Uterus (tissue), 4 donors: ENCODE data around the gene DLGAP3. TPM values are rescaled to one million over a fixed set of nuclear protein-coding genes. Genes with fewer than 3 reads are reported as not detected.

ENCODE experiments used
- DNase-seq, 2 donors: peaks; one replicate each; pipeline ENCODE4 v3.0.0-alpha.2; 2019 to 2020
- H3K27ac ChIP-seq, 2 donors: fragments of 200-600 bp; sonication (generic); 1 replicate in 1 of 2; 2 replicates in 1 of 2; pipeline ENCODE4 v1.5.1; 2016 to 2018
- H3K27me3 ChIP-seq, 2 donors: fragments of 200-600 bp; sonication (generic); one replicate each; pipeline ENCODE4 v1.5.1; 2018 to 2019; ENCODE audit warnings: control low read depth in 1 of 2
- H3K36me3 ChIP-seq, 2 donors: fragments of 200-600 bp; sonication (generic); one replicate each; pipeline ENCODE4 v1.5.1; 2019; ENCODE audit warnings: control low read depth in 1 of 2
- H3K4me1 ChIP-seq, 2 donors: fragments of 200-600 bp; sonication (generic); one replicate each; pipeline ENCODE4 v1.5.1; 2018 to 2019; ENCODE audit warnings: control low read depth in 1 of 2
- H3K4me3 ChIP-seq, 2 donors: fragments of 200-600 bp; sonication (generic); 1 replicate in 1 of 2; 2 replicates in 1 of 2; pipeline ENCODE4 v1.5.1; 2018 to 2019; ENCODE audit warnings: mild to moderate bottlenecking in 1 of 2
- H3K9me3 ChIP-seq, 2 donors: fragments of 200-600 bp; sonication (generic); one replicate each; pipeline ENCODE4 v1.5.1; 2019; ENCODE audit warnings: control low read depth in 1 of 2
- CTCF ChIP-seq, 4 experiments: fragments of 200-600 bp in 2 of 4; fragments of 450-650 bp in 2 of 4; sonication (generic) in 2 of 4; IDR thresholded peaks; one replicate each; pipeline ENCODE4 v1.5.1; 2016 to 2019; ENCODE audit warnings: antibody characterized with exemption in 4 of 4, mild to moderate bottlenecking in 2 of 4, moderate library complexity in 1 of 4
- POLR2A ChIP-seq, 2 donors: fragments of 450-650 bp; IDR thresholded peaks; one replicate each; pipeline ENCODE4 v1.6.1; 2016; ENCODE audit warnings: antibody characterized with exemption in 2 of 2, mild to moderate bottlenecking in 1 of 2, moderate library complexity in 1 of 2
- intact Hi-C: fragments of 100-400 bp; cut with DNase I; formaldehyde crosslinking; loops from one replicate; pipeline ENCODE4 v1.15.1; 2023; ENCODE audit warnings: low total_unique reads
- total RNA-seq, 4 donors: library from RNA; depleted of rRNA in 3 of 4; stranded (reverse); fragments of >200 nt in 3 of 4; gene quantifications; one replicate each; pipeline versions ENCODE4 v1.1.0 to v1.2.4, GENCODE V29; 2014 to 2023
- donor health status: DM: yes; HTN: yes; CAD: no.

Gene DLGAP3
- total RNA-seq, 4 donors from 2014 or later = 0.14 TPM; not detected in 3

GRCh38 chr1:34924759-34925555 lies 4.5 kb downstream of the DLGAP3 start:
- no peak overlapping the region for H3K4me3 ChIP-seq
- H3K4me1 ChIP-seq = peaks cover 0 to 14% of the 10 kb centered on the region in 2 donors
- TF ChIP-seq POLR2A (IDR thresholded peaks at IDR 0.05) (no peak), CTCF (IDR thresholded peaks at IDR 0.05) (no peak)
- no peaks in the 10 kb centered on the region for H3K36me3 ChIP-seq
- intact Hi-C loops = no loop called here
- H3K27ac ChIP-seq = no peak overlapping the region
- H3K27me3 ChIP-seq = peaks cover 15 to 39% of the 10 kb centered on the region in 2 donors
- DNase-seq = peak; percentile 20 to 55
- H3K9me3 ChIP-seq = no peaks in the 10 kb centered on the region

- DNase-seq = no peak
- Histone ChIP-seq H3K27me3 (peaks cover 6 to 32% of the 10 kb centered on the region in 2 donors), H3K4me1 (no peaks in the 10 kb centered on the region), H3K9me3 (no peaks in the 10 kb centered on the region), H3K36me3 (no peaks in the 10 kb centered on the region), H3K27ac (no peak overlapping the region), H3K4me3 (no peak overlapping the region)
- intact Hi-C loops = no loop called here
- TF ChIP-seq CTCF (IDR thresholded peaks at IDR 0.05) (no peak), POLR2A (IDR thresholded peaks at IDR 0.05) (no peak)
Observed at GRCh38 chr1:34923490-34923889, 6.0 kb downstream of the DLGAP3 start.

DNA sequence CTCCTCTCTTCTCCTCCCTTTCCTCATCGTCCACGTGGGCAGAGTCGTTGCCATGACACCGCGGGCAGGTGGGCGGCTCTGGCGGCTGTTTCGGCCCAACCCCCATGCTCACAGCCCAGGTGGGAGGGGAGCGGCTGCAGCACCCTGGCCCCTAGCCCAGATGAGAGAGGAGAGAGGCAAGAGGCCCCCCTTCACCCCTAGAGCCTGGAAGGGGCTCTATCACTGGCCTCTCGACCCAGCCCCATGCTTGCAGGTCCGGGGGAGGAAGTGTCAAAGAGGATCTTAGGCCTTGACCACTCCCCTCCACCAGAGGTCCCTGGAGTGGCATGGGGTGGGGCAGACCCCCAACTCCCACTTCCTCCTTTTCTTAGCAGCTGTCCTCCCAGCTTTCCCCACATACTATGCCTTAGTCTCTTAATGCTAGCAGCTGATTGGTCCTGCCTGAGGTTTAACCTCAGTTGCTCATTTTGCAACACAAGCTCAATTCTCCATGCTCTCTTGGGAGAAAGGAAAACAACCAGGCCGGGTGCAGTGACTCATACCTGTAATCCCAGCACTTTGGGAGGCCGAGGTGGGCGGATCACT lies 10.4 kb downstream of the DLGAP3 start:
- Histone ChIP-seq H3K9me3 (no peaks in the 10 kb centered on the region), H3K36me3 (no peaks in the 10 kb centered on the region), H3K4me1 (no peaks in the 10 kb centered on the region), H3K27ac (no peak overlapping the region), H3K4me3 (no peak overlapping the region), H3K27me3 (peaks cover 0 to 5% of the 10 kb centered on the region in 2 donors)
- TF ChIP-seq CTCF (IDR thresholded peaks at IDR 0.05) (no peak), POLR2A (IDR thresholded peaks at IDR 0.05) (no peak)
- DNase-seq = no peak
- intact Hi-C loops = no loop called here

- no peak for DNase-seq
- no peak overlapping the region for H3K4me3 ChIP-seq
- intact Hi-C loops = no loop called here
- TF ChIP-seq POLR2A (IDR thresholded peaks at IDR 0.05) (no peak), CTCF (IDR thresholded peaks at IDR 0.05) (no peak)
- no peaks in the 10 kb centered on the region for H3K36me3 ChIP-seq
- H3K9me3 ChIP-seq = no peaks in the 10 kb centered on the region
- H3K27ac ChIP-seq = no peak overlapping the region
- H3K27me3 ChIP-seq = no peaks in the 10 kb centered on the region
- no peaks in the 10 kb centered on the region for H3K4me1 ChIP-seq
Observed at GRCh38 chr1:34918386-34918976, 11.0 kb downstream of the DLGAP3 start.

GRCh38 chr1:34917017-34917416 lies 12.4 kb downstream of the DLGAP3 start:
- TF ChIP-seq POLR2A (IDR thresholded peaks at IDR 0.05) (no peak), CTCF (IDR thresholded peaks at IDR 0.05) (no peak)
- Histone ChIP-seq H3K36me3 (no peaks in the 10 kb centered on the region), H3K4me1 (no peaks in the 10 kb centered on the region), H3K9me3 (no peaks in the 10 kb centered on the region), H3K27ac (no peak overlapping the region), H3K4me3 (no peak overlapping the region), H3K27me3 (no peaks in the 10 kb centered on the region)
- no peak for DNase-seq
- intact Hi-C loops = no loop called here
